GM13977 (cell line): ENCODE measurements around the gene TIGD6.

Experiments used
- DNase-seq: peaks from one replicate; pipeline ENCODE4 v3.0.0; 2012; ENCODE audit warnings: low spot score
- CTCF ChIP-seq: IDR thresholded peaks from 2 replicates; pipeline ENCODE4 v1.5.1; 2012; ENCODE audit warnings: mild to moderate bottlenecking, control low read depth; ENCODE audit not compliant: insufficient read depth; ENCODE audit errors: extremely low read depth, missing control alignments
- in situ Hi-C: fragments of 300-500 bp; cut with MboI; formaldehyde crosslinking; loops from one replicate; pipeline ENCODE4 v1.12.0; 2022; ENCODE audit warnings: low sequenced_read_pairs, low pct_unique_long_range_greater_than_20kb, mixed read lengths, inconsistent platforms; ENCODE audit not compliant: unreplicated experiment

The TIGD6 gene

DNA sequence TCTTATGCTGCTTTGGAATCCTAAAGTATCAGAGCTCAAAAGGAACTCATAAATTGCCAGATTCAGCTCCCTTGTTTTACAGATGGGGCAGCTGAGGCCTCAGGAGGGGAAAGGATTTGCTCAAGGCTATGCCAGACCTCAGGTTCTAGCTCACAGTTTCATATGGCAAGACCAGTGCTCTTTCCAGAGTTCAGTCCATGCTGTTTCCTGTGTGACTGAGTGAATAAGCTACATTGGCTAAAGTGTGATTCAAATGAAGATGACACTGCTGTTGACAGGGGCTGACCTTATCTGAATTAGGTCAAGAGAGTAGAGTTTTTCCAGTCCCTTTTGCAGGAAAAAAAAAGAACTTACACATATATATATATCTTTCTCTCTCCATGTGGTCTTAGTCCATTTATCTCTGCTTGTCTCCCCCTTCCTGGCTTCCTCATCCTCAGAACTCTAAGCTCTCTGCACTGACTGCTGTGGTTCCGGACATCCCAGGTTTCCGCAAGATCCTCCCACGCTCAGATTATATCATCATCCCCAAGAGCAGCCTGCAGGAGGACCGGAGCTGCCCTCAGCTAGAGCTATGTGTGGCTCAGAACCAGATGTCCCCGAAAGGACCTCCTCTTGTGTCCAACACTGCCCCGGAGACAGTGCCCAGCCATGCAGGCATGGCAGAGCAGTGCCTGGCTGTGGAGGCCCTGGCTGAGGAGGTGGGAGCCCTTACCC is 9.4 kb upstream of the TIGD6 start:
- DNase-seq = no peak
- in situ Hi-C loops = no loop called here
- TF ChIP-seq CTCF = no peak

- DNase-seq = no peak
- in situ Hi-C loops = no loop called here
- TF ChIP-seq CTCF = no peak
Observed at GRCh38 chr5:150007050-150007449, 6.6 kb upstream of the TIGD6 start.

- in situ Hi-C loops = no loop called here
Observed at GRCh38 chr5:150006318-150006717, 5.9 kb upstream of the TIGD6 start.

DNA sequence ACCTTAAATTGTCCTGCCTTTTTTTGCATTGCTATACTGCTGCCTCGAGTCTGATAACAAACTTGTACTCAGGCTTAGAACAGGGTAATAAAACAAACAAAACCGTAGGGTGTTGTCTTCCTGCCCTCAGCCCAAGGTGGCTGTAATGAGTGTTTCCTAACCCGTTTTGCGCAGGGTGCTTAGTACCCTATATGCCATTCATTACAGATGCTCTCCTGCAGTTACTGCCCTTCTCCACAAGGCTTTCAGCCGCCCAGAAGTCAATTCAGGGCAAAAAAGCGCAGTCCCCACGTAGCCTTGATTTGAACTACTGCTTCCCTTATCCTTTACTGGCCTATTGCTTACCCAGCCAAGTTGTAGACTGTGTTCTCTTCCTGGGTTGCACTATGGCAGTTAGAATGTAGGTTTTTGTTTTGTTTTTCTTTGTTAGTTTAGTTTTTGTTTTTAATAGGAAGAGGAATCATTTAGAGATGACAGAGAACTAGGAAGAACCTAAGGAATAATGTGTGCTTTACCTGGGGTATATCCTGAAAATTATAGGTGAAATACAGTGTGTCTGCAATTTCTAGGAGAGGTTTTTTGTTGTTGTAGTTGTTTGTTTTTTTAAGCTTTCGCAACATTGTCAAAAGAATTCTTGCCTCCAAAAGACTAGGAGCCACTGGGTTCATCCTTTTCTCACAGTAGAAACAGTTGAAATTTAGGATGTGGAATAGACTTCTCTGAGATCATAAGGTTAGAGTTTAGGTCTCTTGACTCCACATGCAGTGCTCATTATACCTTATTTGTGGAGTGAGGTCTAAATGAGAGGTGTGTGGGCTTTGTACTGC is 1.4 kb upstream of the TIGD6 start:
- in situ Hi-C loops = no loop called here
- peak; percentile 81 for DNase-seq
- peak; percentile 48 for TF ChIP-seq CTCF

More at GRCh38 chr5:150006318-150006717, 5.9 kb upstream of the TIGD6 start:
- DNase-seq = no peak
- TF ChIP-seq CTCF = no peak

GRCh38 chr5:150000990-150001659 is 671 bp upstream of the TIGD6 start:
- in situ Hi-C loops = no loop called here

More at GRCh38 chr5:150000990-150001659, 671 bp upstream of the TIGD6 start:
- no peak for DNase-seq
- TF ChIP-seq CTCF = no peak
